Fibroblast of lung (primary cell): Measurements from ENCODE around the gene GRIN2A. TPM values are rescaled to one million over a fixed set of nuclear protein-coding genes. Genes with fewer than 3 reads are reported as not detected.

Source experiments
- DNase-seq, 2 donors: peaks; one replicate each; pipeline versions ENCODE4 v3.0.0 to v3.0.0-alpha.2; 2010; ENCODE audit warnings: low read depth in 2 of 2
- H2AFZ ChIP-seq: 2 replicates; pipeline ENCODE4 v1.5.1; 2012; ENCODE audit warnings: low read length, control low read depth, inconsistent platforms
- H3K27ac ChIP-seq: 2 replicates; pipeline ENCODE4 v1.5.1; 2011; ENCODE audit warnings: low read length, control low read depth; ENCODE audit not compliant: insufficient read depth
- H3K27me3 ChIP-seq: 2 replicates; pipeline ENCODE4 v1.5.1; 2011; ENCODE audit warnings: mild to moderate bottlenecking, low read length; ENCODE audit not compliant: control insufficient read depth, insufficient read depth
- H3K36me3 ChIP-seq: 2 replicates; pipeline ENCODE4 v1.5.1; 2011; ENCODE audit warnings: low read length; ENCODE audit not compliant: control insufficient read depth, insufficient read depth
- H3K4me1 ChIP-seq: 2 replicates; pipeline ENCODE4 v1.5.1; 2011; ENCODE audit warnings: low read length; ENCODE audit not compliant: control insufficient read depth, insufficient read depth; ENCODE audit errors: extremely low read depth
- H3K4me2 ChIP-seq: 2 replicates; pipeline ENCODE4 v1.5.1; 2011; ENCODE audit warnings: low read length, control low read depth; ENCODE audit not compliant: insufficient read depth; ENCODE audit errors: extremely low read depth
- H3K4me3 ChIP-seq, 4 experiments: fragments of 200-600 bp in 1 of 4; sonication (generic) in 1 of 4; replicated peaks in 1 of 4; 2 replicates each; pipeline ENCODE4 v1.5.1; 2011 to 2016; ENCODE audit warnings: low read length in 4 of 4, low read depth in 3 of 4, mild to moderate bottlenecking in 3 of 4, control low read depth in 2 of 4, inconsistent platforms in 1 of 4, mixed read lengths in 1 of 4; ENCODE audit not compliant: insufficient read depth in 1 of 4; ENCODE audit errors: control extremely low read depth in 1 of 4
- H3K79me2 ChIP-seq: 2 replicates; pipeline ENCODE4 v1.5.1; 2012; ENCODE audit warnings: mild to moderate bottlenecking, low read length, inconsistent platforms; ENCODE audit not compliant: control insufficient read depth, insufficient read depth
- H3K9ac ChIP-seq: 2 replicates; pipeline ENCODE4 v1.5.1; 2011; ENCODE audit warnings: mild to moderate bottlenecking, low read length, control low read depth; ENCODE audit not compliant: insufficient read depth
- H3K9me3 ChIP-seq: 2 replicates; pipeline ENCODE4 v1.5.1; 2012; ENCODE audit warnings: low read depth, low read length; ENCODE audit not compliant: control insufficient read depth, insufficient read depth
- H4K20me1 ChIP-seq: 2 replicates; pipeline ENCODE4 v1.5.1; 2011; ENCODE audit warnings: low read length; ENCODE audit not compliant: control insufficient read depth, insufficient read depth; ENCODE audit errors: extremely low read depth
- EZH2 ChIP-seq: IDR thresholded peaks from 2 replicates; pipeline ENCODE4 v1.5.1; 2012; ENCODE audit warnings: low read length, control low read depth, mild to moderate bottlenecking; ENCODE audit errors: missing control alignments
- polyA plus RNA-seq, 2 donors: library from polyadenylated mRNA; depleted of rRNA in 1 of 2; stranded (reverse) in 1 of 2; unstranded in 1 of 2; fragments of >200 nt; gene quantifications; 2 replicates each; pipeline ENCODE4 v1.2.1, GENCODE V29; 2011 to 2012; ENCODE audit warnings: missing spikeins in 1 of 2
- total RNA-seq: library from RNA; depleted of rRNA; stranded (reverse); fragments of >200 nt; gene quantifications from 2 replicates; pipeline ENCODE4 v1.2.1, GENCODE V29; 2014
- TF ChIP-seq, protein P1 (sequence below), 2 donors: IDR thresholded peaks in 1 of 2; conservative IDR thresholded peaks in 1 of 2; 1 replicate in 1 of 2; 2 replicates in 1 of 2; pipeline ENCODE4 v1.5.1; 2011 to 2012; ENCODE audit warnings: low read length in 2 of 2, control low read depth in 1 of 2, inconsistent platforms in 1 of 2, low read depth in 1 of 2, mild to moderate bottlenecking in 1 of 2

Gene GRIN2A
- total and polyA plus RNA-seq, 2 donors (not counting 1 experiment from before 2014, with no cell fraction given) = 0.15 to 0.33 TPM

GRCh38 chr16:9816644-9817043 is 365.6 kb downstream of the GRIN2A start:
- no peaks in the 10 kb centered on the region for H3K27me3 ChIP-seq
- no peaks in the 10 kb centered on the region for H3K79me2 ChIP-seq
- no peaks in the 10 kb centered on the region for H3K36me3 ChIP-seq
- H2AFZ ChIP-seq = no peak overlapping the region
- H3K4me3 ChIP-seq = no peak overlapping the region
- TF ChIP-seq, protein P1, sequence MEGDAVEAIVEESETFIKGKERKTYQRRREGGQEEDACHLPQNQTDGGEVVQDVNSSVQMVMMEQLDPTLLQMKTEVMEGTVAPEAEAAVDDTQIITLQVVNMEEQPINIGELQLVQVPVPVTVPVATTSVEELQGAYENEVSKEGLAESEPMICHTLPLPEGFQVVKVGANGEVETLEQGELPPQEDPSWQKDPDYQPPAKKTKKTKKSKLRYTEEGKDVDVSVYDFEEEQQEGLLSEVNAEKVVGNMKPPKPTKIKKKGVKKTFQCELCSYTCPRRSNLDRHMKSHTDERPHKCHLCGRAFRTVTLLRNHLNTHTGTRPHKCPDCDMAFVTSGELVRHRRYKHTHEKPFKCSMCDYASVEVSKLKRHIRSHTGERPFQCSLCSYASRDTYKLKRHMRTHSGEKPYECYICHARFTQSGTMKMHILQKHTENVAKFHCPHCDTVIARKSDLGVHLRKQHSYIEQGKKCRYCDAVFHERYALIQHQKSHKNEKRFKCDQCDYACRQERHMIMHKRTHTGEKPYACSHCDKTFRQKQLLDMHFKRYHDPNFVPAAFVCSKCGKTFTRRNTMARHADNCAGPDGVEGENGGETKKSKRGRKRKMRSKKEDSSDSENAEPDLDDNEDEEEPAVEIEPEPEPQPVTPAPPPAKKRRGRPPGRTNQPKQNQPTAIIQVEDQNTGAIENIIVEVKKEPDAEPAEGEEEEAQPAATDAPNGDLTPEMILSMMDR (conservative IDR thresholded peaks at IDR 0.05 in 1 of 2, IDR thresholded peaks at IDR 0.05 in 1 of 2; ENCODE audit: low read depth in 1 of 2, low read length in 2 of 2) = no peak
- no peak for TF ChIP-seq EZH2
- H4K20me1 ChIP-seq = no peaks in the 10 kb centered on the region
- H3K4me1 ChIP-seq = no peaks in the 10 kb centered on the region
- H3K9me3 ChIP-seq = no peaks in the 10 kb centered on the region
- H3K27ac ChIP-seq = no peak overlapping the region
- H3K9ac ChIP-seq = no peak overlapping the region
- no peak for DNase-seq
- no peak overlapping the region for H3K4me2 ChIP-seq

- TF ChIP-seq EZH2 = no peak
- TF ChIP-seq, protein P1 (conservative IDR thresholded peaks at IDR 0.05 in 1 of 2, IDR thresholded peaks at IDR 0.05 in 1 of 2; ENCODE audit: low read depth in 1 of 2, low read length in 2 of 2) = no peak
- H3K4me2 ChIP-seq = no peak overlapping the region
- H2AFZ ChIP-seq = no peak overlapping the region
Measured at GRCh38 chr16:9813665-9814064, 368.6 kb downstream of the GRIN2A start.

DNA sequence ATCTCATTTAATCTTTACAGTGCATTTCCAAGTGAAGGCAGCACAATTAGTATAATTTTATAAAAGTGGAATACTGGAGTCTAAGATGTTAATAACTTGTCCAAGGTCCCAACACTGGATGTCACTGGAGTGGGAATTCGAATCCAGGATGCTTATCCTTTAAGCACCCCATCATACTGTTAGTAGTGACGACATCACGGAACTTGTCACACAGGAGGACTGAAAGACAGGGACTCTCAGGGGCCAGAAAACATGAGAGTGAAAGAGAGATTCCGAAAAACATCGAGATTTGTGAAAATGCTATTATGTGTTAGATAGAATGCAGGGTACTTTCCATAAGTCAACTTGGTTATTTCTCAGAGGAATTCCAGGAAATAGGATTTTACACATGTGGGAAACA is 374.0 kb downstream of the GRIN2A start:
- Histone ChIP-seq H3K27me3 (no peaks in the 10 kb centered on the region), H3K36me3 (no peaks in the 10 kb centered on the region), H3K9ac (no peak overlapping the region), H4K20me1 (no peaks in the 10 kb centered on the region), H3K4me1 (no peaks in the 10 kb centered on the region), H3K4me3 (no peak overlapping the region), H3K27ac (no peak overlapping the region), H3K4me2 (no peak overlapping the region), H3K79me2 (no peaks in the 10 kb centered on the region), H3K9me3 (no peaks in the 10 kb centered on the region), H2AFZ (no peak overlapping the region)
- TF ChIP-seq, protein P1 (conservative IDR thresholded peaks at IDR 0.05 in 1 of 2, IDR thresholded peaks at IDR 0.05 in 1 of 2; ENCODE audit: low read depth in 1 of 2, low read length in 2 of 2) = no peak
- TF ChIP-seq EZH2 = no peak
- no peak for DNase-seq

More at GRCh38 chr16:9813665-9814064, 368.6 kb downstream of the GRIN2A start:
- Histone ChIP-seq H4K20me1 (no peaks in the 10 kb centered on the region), H3K9ac (no peak overlapping the region), H3K4me3 (no peak overlapping the region), H3K4me1 (no peaks in the 10 kb centered on the region), H3K79me2 (no peaks in the 10 kb centered on the region), H3K27me3 (no peaks in the 10 kb centered on the region), H3K9me3 (no peaks in the 10 kb centered on the region), H3K27ac (no peak overlapping the region), H3K36me3 (no peaks in the 10 kb centered on the region)
- no peak for DNase-seq
